OCI-LY7 (cell line): Measurements from ENCODE around the gene KRTAP5-10. TPM values are rescaled to one million over a fixed set of nuclear protein-coding genes. Genes with fewer than 3 reads are reported as not detected.

Source experiments
- BruUV-seq: library from RNA; stranded (reverse); fragments of 400-500 nt; replicated peaks from 2 replicates; lab custom pipeline; 2021; lab: Mats Ljungman, UMichigan
- CTCF ChIA-PET: fragments of 300-600 bp; sonication (Branson Sonifier 250); formaldehyde crosslinking; loops from one replicate; lab custom pipeline; 2022; ENCODE audit warnings: antibody characterized with exemption; ENCODE audit not compliant: unreplicated experiment; lab: Charles Lee
- POLR2A ChIA-PET: fragments of 300-600 bp; sonication (Branson Sonifier 250); formaldehyde crosslinking; loops from one replicate; lab custom pipeline; 2022; ENCODE audit warnings: antibody characterized with exemption; lab: Charles Lee
- DNase-seq: peaks from one replicate; pipeline ENCODE4 v3.0.0-alpha.2; 2015; ENCODE audit warnings: low spot score
- H2AFZ ChIP-seq: fragments of 200-600 bp; sonication (generic), shearing (Covaris generic); 2 replicates; pipeline ENCODE4 v1.6.1; 2014; ENCODE audit warnings: mild to moderate bottlenecking, antibody characterized with exemption, low read length, moderate library complexity
- H3K27ac ChIP-seq: fragments of 200-600 bp; sonication (generic); 2 replicates; pipeline ENCODE4 v1.5.1; 2014; ENCODE audit warnings: mixed run types, low read depth, mild to moderate bottlenecking, moderate library complexity, low read length, inconsistent platforms; ENCODE audit not compliant: poor library complexity, severe bottlenecking
- H3K36me3 ChIP-seq: fragments of 200-600 bp; sonication (generic); 2 replicates; pipeline ENCODE4 v1.6.1; 2014; ENCODE audit warnings: mild to moderate bottlenecking, antibody characterized with exemption, low read length, moderate library complexity, mixed read lengths; ENCODE audit not compliant: insufficient read depth
- H3K4me1 ChIP-seq: fragments of 200-600 bp; sonication (generic); 2 replicates; pipeline ENCODE4 v1.5.1; 2014; ENCODE audit warnings: mild to moderate bottlenecking, low read length; ENCODE audit not compliant: insufficient read depth, poor library complexity, severe bottlenecking
- H3K4me2 ChIP-seq: fragments of 200-600 bp; sonication (generic); 2 replicates; pipeline ENCODE4 v1.6.1; 2014; ENCODE audit warnings: mild to moderate bottlenecking, low read length
- H3K4me3 ChIP-seq: fragments of 200-600 bp; sonication (generic); 2 replicates; pipeline ENCODE4 v1.5.1; 2014; ENCODE audit warnings: mild to moderate bottlenecking, low read depth, low read length; ENCODE audit not compliant: poor library complexity, severe bottlenecking
- H3K79me2 ChIP-seq: fragments of 200-600 bp; sonication (generic); 2 replicates; pipeline ENCODE4 v1.6.1; 2016; ENCODE audit warnings: low read depth, mild to moderate bottlenecking, low read length, moderate library complexity, mixed read lengths; ENCODE audit not compliant: insufficient read depth
- H3K9me2 ChIP-seq: fragments of 200-600 bp; sonication (generic); 2 replicates; pipeline ENCODE4 v1.6.1; 2016; ENCODE audit warnings: mild to moderate bottlenecking, low read length, mixed read lengths; ENCODE audit not compliant: insufficient read depth
- H3K9me3 ChIP-seq: fragments of 200-600 bp; sonication (generic); 2 replicates; pipeline ENCODE4 v1.6.1; 2014; ENCODE audit warnings: mild to moderate bottlenecking, mixed run types, low read length, mixed read lengths
- H4K20me1 ChIP-seq: fragments of 200-600 bp; sonication (generic); 2 replicates; pipeline ENCODE4 v1.6.1; 2014; ENCODE audit warnings: mild to moderate bottlenecking, antibody characterized with exemption, low read length, moderate library complexity, mixed read lengths; ENCODE audit not compliant: insufficient read depth
- CTCF ChIP-seq: fragments of 200-600 bp; sonication (generic); conservative IDR thresholded peaks from 2 replicates; pipeline ENCODE4 v1.5.1; 2014; ENCODE audit warnings: mild to moderate bottlenecking, antibody characterized with exemption, low read length, moderate library complexity, mixed read lengths
- EZH2phosphoT487 ChIP-seq: fragments of 200-600 bp; sonication (generic); IDR thresholded peaks from 2 replicates; pipeline ENCODE4 v1.6.1; 2018; ENCODE audit warnings: low read depth, borderline replicate concordance, mild to moderate bottlenecking, mixed run types, antibody characterized with exemption, low read length, moderate library complexity, mixed read lengths
- intact Hi-C: fragments of 100-400 bp; cut with micrococcal nuclease; formaldehyde crosslinking; loops from one replicate; pipeline ENCODE4 v1.10.0; 2022; ENCODE audit not compliant: unreplicated experiment
- total RNA-seq, 2 experiments: library from RNA; depleted of rRNA in 1 of 2; stranded (reverse); fragments of >200 nt in 1 of 2; shearing (Covaris generic) in 1 of 2; gene quantifications; 2 replicates each; pipeline ENCODE4 v1.2.3, GENCODE V29; 2014 to 2022

The KRTAP5-10 gene
- total RNA-seq, 2 experiments from 2014 or later = not detected

GRCh38 chr11:71558996-71559395, 6.4 kb upstream of the KRTAP5-10 start:
- TF ChIP-seq CTCF (no peak), EZH2phosphoT487 (no peak)
- no TSS peak for BruUV-seq
- Histone ChIP-seq H3K4me2 (no peak overlapping the region), H3K79me2 (no peaks in the 10 kb centered on the region), H3K4me1 (no peaks in the 10 kb centered on the region), H2AFZ (no peak overlapping the region), H4K20me1 (no peaks in the 10 kb centered on the region), H3K9me2 (no peaks in the 10 kb centered on the region), H3K36me3 (no peaks in the 10 kb centered on the region), H3K4me3 (no peak overlapping the region), H3K9me3 (no peaks in the 10 kb centered on the region), H3K27ac (no peak overlapping the region)
- POLR2A ChIA-PET = no interaction called here
- DNase-seq = no peak
- CTCF ChIA-PET = no interaction called here
- intact Hi-C loops = no loop called here

- CTCF ChIA-PET = no interaction called here
- H3K9me2 ChIP-seq = no peaks in the 10 kb centered on the region
- POLR2A ChIA-PET = no interaction called here
- H3K4me2 ChIP-seq = no peak overlapping the region
- DNase-seq = no peak
- H3K4me1 ChIP-seq = no peaks in the 10 kb centered on the region
- intact Hi-C loops = no loop called here
- no peaks in the 10 kb centered on the region for H3K9me3 ChIP-seq
- H4K20me1 ChIP-seq = no peaks in the 10 kb centered on the region
- no peak overlapping the region for H2AFZ ChIP-seq
- no peaks in the 10 kb centered on the region for H3K79me2 ChIP-seq
- no TSS peak for BruUV-seq
- no peak for TF ChIP-seq EZH2phosphoT487
- TF ChIP-seq CTCF = no peak
- no peaks in the 10 kb centered on the region for H3K36me3 ChIP-seq
- no peak overlapping the region for H3K27ac ChIP-seq
- no peak overlapping the region for H3K4me3 ChIP-seq
Observed at GRCh38 chr11:71562120-71562519, 3.2 kb upstream of the KRTAP5-10 start.

- no peaks in the 10 kb centered on the region for H3K4me1 ChIP-seq
- H3K9me2 ChIP-seq = no peaks in the 10 kb centered on the region
- no peak overlapping the region for H3K27ac ChIP-seq
- intact Hi-C loops = no loop called here
- no peaks in the 10 kb centered on the region for H3K9me3 ChIP-seq
- no peak overlapping the region for H3K4me3 ChIP-seq
- H3K79me2 ChIP-seq = no peaks in the 10 kb centered on the region
- no peak overlapping the region for H2AFZ ChIP-seq
- H4K20me1 ChIP-seq = no peaks in the 10 kb centered on the region
- TF ChIP-seq CTCF (peak; percentile 71), EZH2phosphoT487 (no peak)
- no peak overlapping the region for H3K4me2 ChIP-seq
- ChIA-PET CTCF (interaction anchor here (1.1 kb wide), 1 partner anchor 63 kb away, joined by 3 read pairs; no protein-coding TSS in a partner anchor), POLR2A (interaction anchor here (0.6 kb wide), 1 partner anchor 111 kb away, joined by 3 read pairs; no protein-coding TSS in a partner anchor)
- no TSS peak for BruUV-seq
- peak; percentile 34 for DNase-seq
- H3K36me3 ChIP-seq = no peaks in the 10 kb centered on the region
Observed at GRCh38 chr11:71563406-71563805, 2.0 kb upstream of the KRTAP5-10 start.
